Neuron (in vitro differentiated cells): Measurements from ENCODE around the gene TMEM132C.

ENCODE experiments used
- H2AFZ ChIP-seq: one replicate; pipeline ENCODE4 v1.6.1; 2013; ENCODE audit warnings: low read depth, mild to moderate bottlenecking, inconsistent platforms, low read length, moderate library complexity
- H3K27me3 ChIP-seq: one replicate; pipeline ENCODE4 v1.6.1; 2013; ENCODE audit warnings: low read length; ENCODE audit not compliant: insufficient read depth
- H3K36me3 ChIP-seq: one replicate; pipeline ENCODE4 v1.6.1; 2013; ENCODE audit warnings: low read length; ENCODE audit not compliant: insufficient read depth
- H3K4me1 ChIP-seq: one replicate; pipeline ENCODE4 v1.6.1; 2013; ENCODE audit warnings: low read length; ENCODE audit not compliant: insufficient read depth
- H3K4me3 ChIP-seq: 2 replicates; pipeline ENCODE4 v1.5.1; 2013; ENCODE audit warnings: mild to moderate bottlenecking, low read length, moderate library complexity
- H3K9me3 ChIP-seq: one replicate; pipeline ENCODE4 v1.6.1; 2013; ENCODE audit warnings: low read length

The TMEM132C gene

DNA sequence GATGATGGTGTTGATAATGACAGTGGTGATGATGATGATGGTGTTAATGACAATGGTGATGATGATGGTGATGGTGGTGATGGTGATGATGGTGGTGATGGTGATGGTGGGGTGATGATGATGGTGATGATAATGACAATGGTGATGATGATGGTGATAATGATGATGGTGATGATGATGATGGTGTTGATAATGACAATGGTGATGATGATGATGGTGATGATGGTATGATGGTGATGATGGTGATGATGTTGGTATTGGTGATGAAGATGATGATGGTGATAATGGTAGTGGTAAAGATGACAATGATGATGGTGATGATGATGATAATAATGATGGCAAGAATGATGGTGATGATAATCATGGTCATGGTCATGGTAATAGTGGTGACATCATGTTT lies 372.1 kb downstream of the TMEM132C start:
- Histone ChIP-seq H3K9me3 (no peaks in the 10 kb centered on the region), H2AFZ (no peak overlapping the region), H3K4me1 (peaks cover 14% of the 10 kb centered on the region)

GRCh38 chr12:128643155-128643554 lies 376.2 kb downstream of the TMEM132C start:
- Histone ChIP-seq H2AFZ (no peak overlapping the region), H3K4me3 (no peak overlapping the region), H3K4me1 (no peaks in the 10 kb centered on the region), H3K9me3 (no peaks in the 10 kb centered on the region), H3K36me3 (no peaks in the 10 kb centered on the region), H3K27me3 (no peaks in the 10 kb centered on the region)

More for the DNA sequence above, 372.1 kb downstream of the TMEM132C start:
- no peak overlapping the region for H3K4me3 ChIP-seq
- no peaks in the 10 kb centered on the region for H3K36me3 ChIP-seq
- no peaks in the 10 kb centered on the region for H3K27me3 ChIP-seq

- H3K9me3 ChIP-seq: no peaks in the 10 kb centered on the region
- no peaks in the 10 kb centered on the region for H3K4me1 ChIP-seq
- no peak overlapping the region for H2AFZ ChIP-seq
- H3K4me3 ChIP-seq: no peak overlapping the region
- H3K27me3 ChIP-seq: no peaks in the 10 kb centered on the region
- H3K36me3 ChIP-seq: no peaks in the 10 kb centered on the region
Observed at GRCh38 chr12:128644664-128645296, 377.8 kb downstream of the TMEM132C start.

GRCh38 chr12:128649902-128650301 lies 382.9 kb downstream of the TMEM132C start:
- no peaks in the 10 kb centered on the region for H3K36me3 ChIP-seq
- H3K9me3 ChIP-seq: no peaks in the 10 kb centered on the region
- no peaks in the 10 kb centered on the region for H3K4me1 ChIP-seq
- H3K4me3 ChIP-seq: no peak overlapping the region
- H2AFZ ChIP-seq: no peak overlapping the region
- H3K27me3 ChIP-seq: no peaks in the 10 kb centered on the region

- Histone ChIP-seq H3K4me3 (no peak overlapping the region), H3K27me3 (no peaks in the 10 kb centered on the region), H2AFZ (no peak overlapping the region), H3K4me1 (no peaks in the 10 kb centered on the region), H3K9me3 (no peaks in the 10 kb centered on the region), H3K36me3 (no peaks in the 10 kb centered on the region)
Observed at GRCh38 chr12:128652136-128652751, 385.3 kb downstream of the TMEM132C start.

DNA sequence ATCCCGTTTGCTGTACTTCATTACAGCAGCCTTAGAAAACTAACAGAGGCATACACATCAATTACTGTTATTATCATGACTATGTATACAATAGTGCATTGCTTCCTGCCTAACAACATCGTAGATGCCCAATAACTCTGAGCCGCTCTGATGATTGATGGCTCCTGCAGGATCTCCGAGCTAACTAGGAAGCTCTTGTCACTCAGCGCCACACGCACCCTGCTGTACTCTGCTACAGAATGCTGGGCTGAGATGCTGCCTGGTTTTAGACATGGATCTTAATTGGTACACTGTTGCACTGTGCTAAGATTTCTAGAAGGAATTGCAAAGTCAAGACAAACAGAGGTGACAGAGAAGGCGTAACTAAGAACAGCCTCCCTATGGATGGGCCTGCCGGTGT lies 387.5 kb downstream of the TMEM132C start:
- Histone ChIP-seq H3K4me1 (no peaks in the 10 kb centered on the region), H3K9me3 (no peaks in the 10 kb centered on the region), H3K27me3 (no peaks in the 10 kb centered on the region), H3K36me3 (no peaks in the 10 kb centered on the region), H3K4me3 (no peak overlapping the region), H2AFZ (no peak overlapping the region)

- no peaks in the 10 kb centered on the region for H3K4me1 ChIP-seq
Observed at GRCh38 chr12:128657378-128657777, 390.4 kb downstream of the TMEM132C start.

DNA sequence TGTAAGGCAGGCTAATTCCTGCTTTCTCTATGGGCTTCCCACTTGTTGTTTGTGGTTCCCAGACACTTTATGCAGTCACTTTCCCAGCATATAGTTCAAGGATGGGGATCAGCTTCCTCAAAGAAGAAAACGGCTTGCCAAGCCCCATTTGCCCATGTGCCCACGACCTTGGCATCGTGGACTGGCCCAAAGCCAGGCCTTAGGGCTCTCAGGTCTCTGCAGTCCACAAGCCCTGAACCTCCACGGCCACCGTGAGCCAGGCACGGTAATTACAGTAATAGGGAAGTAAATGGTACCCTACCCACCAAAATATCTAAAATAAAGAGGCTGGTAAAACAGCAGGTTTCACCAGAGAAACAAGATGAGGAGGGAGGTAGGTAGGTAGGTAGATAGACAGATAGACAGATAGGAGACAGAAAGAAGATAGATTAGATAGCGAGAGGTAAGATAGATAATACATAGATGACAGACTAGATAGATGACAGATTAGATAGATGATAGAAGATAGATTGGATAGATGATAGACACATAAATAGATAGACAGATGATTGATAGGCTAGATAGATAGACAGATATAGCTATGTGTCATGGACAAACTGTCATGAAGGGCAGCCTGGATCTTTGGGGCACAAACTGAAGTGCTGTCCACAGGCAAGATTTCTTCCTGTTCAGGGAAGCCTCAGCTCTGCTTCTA lies 393.7 kb downstream of the TMEM132C start:
- Histone ChIP-seq H3K36me3 (no peaks in the 10 kb centered on the region), H3K4me3 (no peak overlapping the region), H3K4me1 (no peaks in the 10 kb centered on the region), H3K9me3 (peaks cover under 1% of the 10 kb centered on the region), H3K27me3 (no peaks in the 10 kb centered on the region), H2AFZ (no peak overlapping the region)

More at GRCh38 chr12:128657378-128657777, 390.4 kb downstream of the TMEM132C start:
- Histone ChIP-seq H3K9me3 (no peaks in the 10 kb centered on the region), H2AFZ (no peak overlapping the region), H3K27me3 (no peaks in the 10 kb centered on the region), H3K4me3 (no peak overlapping the region), H3K36me3 (no peaks in the 10 kb centered on the region)

GRCh38 chr12:128661226-128661569 lies 394.2 kb downstream of the TMEM132C start:
- Histone ChIP-seq H3K9me3 (peaks cover 5% of the 10 kb centered on the region), H2AFZ (no peak overlapping the region), H3K36me3 (no peaks in the 10 kb centered on the region), H3K4me3 (no peak overlapping the region), H3K4me1 (no peaks in the 10 kb centered on the region), H3K27me3 (no peaks in the 10 kb centered on the region)

- no peaks in the 10 kb centered on the region for H3K4me1 ChIP-seq
- H3K9me3 ChIP-seq: peaks cover 5% of the 10 kb centered on the region
- no peaks in the 10 kb centered on the region for H3K27me3 ChIP-seq
- H3K4me3 ChIP-seq: no peak overlapping the region
- no peaks in the 10 kb centered on the region for H3K36me3 ChIP-seq
- H2AFZ ChIP-seq: no peak overlapping the region
Observed at GRCh38 chr12:128662101-128662500, 395.1 kb downstream of the TMEM132C start.

DNA sequence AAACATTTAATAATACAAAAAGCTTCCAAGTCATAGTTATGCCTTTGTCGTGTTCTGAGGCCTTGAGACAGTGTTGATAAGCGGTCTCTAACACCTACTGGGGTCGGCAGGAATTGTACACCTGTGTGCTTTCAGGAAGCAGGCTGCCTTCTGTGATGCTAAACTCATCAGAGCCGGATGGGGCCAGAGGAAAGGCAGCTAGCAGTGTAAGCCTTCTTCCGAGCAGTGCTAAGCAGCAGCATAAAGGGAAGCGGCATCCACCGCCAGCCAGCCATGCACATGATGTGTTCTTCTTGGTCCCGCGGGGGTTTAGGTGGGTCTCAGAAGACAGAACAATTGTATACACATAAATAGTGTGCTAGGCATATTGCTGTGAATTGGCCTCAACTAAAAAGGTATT lies 397.5 kb downstream of the TMEM132C start:
- Histone ChIP-seq H2AFZ (no peak overlapping the region), H3K27me3 (no peaks in the 10 kb centered on the region), H3K4me1 (no peaks in the 10 kb centered on the region), H3K4me3 (no peak overlapping the region), H3K9me3 (peaks cover 5% of the 10 kb centered on the region), H3K36me3 (no peaks in the 10 kb centered on the region)

- Histone ChIP-seq H3K27me3 (no peaks in the 10 kb centered on the region), H3K4me1 (no peaks in the 10 kb centered on the region), H3K9me3 (peaks cover 5% of the 10 kb centered on the region), H2AFZ (no peak overlapping the region), H3K4me3 (no peak overlapping the region), H3K36me3 (no peaks in the 10 kb centered on the region)
Observed at GRCh38 chr12:128667193-128667592, 400.2 kb downstream of the TMEM132C start.

DNA sequence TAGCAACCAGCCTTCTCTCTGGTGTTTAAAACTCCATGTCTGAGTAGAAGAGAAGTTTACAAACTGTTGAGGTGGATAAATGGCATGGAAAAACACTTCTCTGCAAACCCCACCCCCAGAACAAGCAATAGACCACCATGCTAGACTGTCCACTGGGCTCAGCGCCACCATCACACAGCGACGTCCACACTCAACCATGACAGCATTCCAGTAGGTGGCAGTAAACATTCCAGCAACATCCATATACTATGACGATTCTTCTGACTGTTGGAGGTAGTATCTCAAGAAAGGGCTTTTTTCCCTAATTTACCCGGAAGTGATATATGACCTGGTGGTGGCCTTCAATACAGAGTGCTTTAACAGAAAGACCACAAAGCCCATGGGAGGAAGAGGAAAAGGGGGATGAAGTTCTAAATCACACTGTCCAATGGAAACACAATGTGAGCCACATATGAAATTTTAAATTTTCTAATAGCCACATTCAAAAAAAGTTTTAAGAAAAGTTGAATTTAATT lies 404.6 kb downstream of the TMEM132C start:
- Histone ChIP-seq H3K4me1 (peaks cover 3% of the 10 kb centered on the region), H3K27me3 (no peaks in the 10 kb centered on the region), H3K9me3 (no peaks in the 10 kb centered on the region), H2AFZ (no peak overlapping the region), H3K36me3 (no peaks in the 10 kb centered on the region), H3K4me3 (no peak overlapping the region)
